Medulla oblongata (tissue), 1 donor: ENCODE data around the gene VGF.
"Not testable (repeated sequence)": the region's sequence is repeated elsewhere in the genome, so short reads cannot be mapped to it uniquely, and the experiment has no call there.

Experiments used
- DNase-seq: peaks from one replicate; pipeline ENCODE4 v3.0.0-alpha.2; 2015; ENCODE audit errors: extremely low spot score

The VGF gene

DNA sequence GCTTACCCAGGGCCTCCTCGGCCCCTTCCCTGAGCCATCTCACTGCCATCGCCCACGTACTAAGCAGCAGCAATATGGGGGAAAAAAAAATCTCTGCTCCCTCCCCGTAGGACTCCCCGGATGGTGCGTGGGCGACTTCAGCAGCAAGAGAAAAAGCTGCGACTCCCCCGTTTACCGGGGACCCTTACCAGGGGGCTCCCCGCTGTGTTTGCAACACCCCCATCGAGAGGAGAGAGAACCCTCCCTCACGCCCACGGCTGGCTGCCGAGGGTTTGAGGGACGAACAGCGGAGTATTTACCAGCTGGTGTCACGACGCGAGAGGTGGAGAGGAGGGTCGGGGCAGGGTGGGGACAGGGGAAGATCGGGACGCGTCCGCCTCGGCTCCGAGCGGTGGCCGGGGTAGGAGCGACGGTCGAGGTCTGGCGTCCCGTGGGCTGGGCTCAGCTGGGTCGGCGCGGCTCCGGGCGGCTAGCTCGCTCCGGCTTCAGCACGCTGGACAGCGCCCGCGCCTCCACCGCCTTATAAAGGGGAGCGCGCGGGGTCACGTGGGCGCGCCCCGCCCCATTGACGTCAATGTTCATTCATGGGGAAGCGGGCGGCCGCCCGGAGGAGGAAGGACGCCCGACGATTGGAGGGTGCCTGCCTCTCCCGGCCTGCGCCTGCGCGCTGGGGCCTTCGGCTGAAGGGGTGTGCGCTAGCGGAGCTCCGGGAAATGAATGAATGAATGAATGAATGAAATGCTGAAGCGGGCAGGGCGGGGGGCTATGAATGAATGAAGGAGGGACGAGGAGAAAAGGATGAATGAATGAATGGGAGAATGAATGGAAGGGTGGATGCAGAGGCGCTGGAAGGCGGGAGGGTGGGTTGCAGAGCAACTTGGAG, at the start of gene VGF:
VGF (minus strand) TSS at position 495 of the 883 bp plus-strand sequence. CDS start 726 bp downstream, outside the sequence.
- DNase-seq, result peak; percentile 91

DNA sequence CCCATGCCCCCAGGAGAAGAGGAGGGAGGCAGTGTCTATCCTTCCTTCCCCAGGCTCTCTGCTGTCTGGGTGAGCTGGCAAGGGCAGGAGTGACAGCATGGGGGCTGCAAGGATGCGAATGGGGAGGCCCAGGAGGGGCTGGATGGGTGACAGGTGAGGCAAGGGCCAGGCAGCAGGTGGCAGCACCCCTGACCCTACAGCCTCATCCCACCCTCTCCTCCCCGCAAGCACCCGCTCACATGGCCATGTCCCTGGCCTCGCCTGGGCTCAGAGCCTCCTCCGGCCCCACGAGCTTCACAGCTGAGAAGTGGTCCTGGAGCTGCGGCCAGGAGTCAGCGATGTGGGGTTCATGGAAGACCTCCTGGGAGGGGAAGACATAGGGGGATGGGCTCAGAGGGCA, 46.6 kb upstream of the VGF start:
- DNase-seq, result no peak

GRCh38 chr7:101211501-101211900, 46.1 kb upstream of the VGF start:
- no peak for DNase-seq

DNA sequence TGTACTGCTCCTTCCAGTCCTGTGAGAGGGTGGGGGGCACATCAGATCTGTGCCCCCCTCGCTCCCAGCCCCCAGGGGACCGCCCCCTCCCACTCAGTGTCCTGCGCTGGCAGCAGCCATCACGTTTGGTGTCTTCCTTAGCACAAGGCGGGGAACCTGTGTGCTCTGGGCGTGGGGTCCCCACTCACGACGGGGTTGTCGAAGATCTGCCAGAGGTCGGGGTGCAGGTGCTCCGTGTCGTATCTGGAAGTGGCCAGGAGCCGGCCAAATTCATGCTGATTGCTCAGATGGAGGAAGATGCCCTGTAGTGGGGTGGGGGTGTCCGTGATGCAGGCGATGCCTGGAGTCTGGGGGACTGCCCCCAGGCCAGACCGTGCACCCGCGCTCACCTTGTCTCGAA, 44.8 kb upstream of the VGF start:
- no peak for DNase-seq

- no peak for DNase-seq
Observed at GRCh38 chr7:101208794-101209193, 43.4 kb upstream of the VGF start.

DNA sequence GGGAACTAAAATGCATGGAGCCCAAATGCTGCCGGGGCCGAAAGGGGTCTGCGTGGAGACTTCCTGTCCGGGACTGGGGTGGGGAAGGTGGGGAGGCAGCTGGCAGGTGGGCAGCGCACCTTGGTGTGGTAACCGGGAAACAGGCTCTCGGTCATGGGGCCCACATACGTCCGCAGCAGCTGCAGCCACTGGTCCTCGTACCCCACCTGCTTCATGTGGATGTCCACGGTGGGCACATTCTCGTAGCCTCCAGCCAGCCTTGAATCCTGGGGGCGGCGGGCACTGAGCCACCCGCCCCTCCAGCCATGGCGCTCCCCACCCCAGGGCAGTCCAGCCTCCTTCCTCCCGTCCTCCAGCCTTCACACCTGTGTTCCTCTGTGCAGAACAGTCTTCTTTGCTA, 42.1 kb upstream of the VGF start:
- no peak for DNase-seq

GRCh38 chr7:101206665-101207042, 41.3 kb upstream of the VGF start:
- no peak for DNase-seq

- DNase-seq, result no peak
Observed at GRCh38 chr7:101205901-101206664, 40.7 kb upstream of the VGF start.

DNA sequence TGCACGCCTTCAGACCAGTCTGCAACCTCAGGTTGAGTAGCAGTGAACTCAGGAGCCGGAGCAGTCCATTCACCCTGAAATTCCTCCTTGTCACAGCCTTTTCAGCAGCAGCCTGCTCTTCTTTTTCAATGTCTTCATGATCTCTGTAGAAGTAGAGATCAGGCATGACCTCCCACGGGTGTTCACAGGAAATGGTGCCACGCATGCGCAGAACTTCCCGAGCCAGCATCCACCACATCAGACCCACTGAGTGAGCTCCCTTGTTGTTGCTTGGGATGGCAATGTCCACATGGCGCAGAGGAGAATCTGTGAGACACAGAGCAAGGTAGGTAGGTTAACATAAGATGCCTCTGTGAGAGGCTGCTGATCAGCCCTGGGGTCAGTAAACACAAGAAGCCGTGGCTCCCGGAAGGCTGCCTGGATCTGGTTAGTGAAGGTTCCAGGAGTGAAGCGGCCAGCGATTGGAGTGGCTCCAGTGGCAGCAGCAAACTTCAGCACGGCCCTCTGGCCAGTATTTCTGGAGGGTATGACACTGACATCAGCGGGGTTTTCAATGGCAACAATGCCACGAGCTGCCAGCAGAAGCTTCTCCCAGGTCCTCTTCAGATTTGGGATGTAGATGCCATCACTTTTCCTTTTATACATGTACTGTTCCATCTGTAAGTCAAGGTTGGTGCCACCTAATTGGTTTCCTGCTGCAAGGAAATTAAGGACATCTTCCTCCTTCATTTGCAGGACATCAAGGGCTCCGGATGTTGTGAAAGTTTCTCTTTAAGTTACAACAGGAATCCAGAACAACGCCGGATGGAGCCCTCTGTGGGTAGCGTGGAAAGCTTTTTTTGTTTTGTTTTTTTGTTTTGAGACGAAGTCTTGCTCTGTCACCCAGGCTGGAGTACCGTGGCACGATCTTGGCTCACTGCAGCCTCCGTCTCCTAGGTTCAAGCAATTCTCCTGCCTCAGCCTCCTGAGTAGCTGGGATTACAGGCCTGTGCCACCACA, 38.7 kb upstream of the VGF start:
- DNase-seq, result not testable (repeated sequence)

- no peak for DNase-seq
Observed at GRCh38 chr7:101202603-101202918, 37.2 kb upstream of the VGF start.

- no peak for DNase-seq
Observed at GRCh38 chr7:101201695-101202602, 36.6 kb upstream of the VGF start.

DNA sequence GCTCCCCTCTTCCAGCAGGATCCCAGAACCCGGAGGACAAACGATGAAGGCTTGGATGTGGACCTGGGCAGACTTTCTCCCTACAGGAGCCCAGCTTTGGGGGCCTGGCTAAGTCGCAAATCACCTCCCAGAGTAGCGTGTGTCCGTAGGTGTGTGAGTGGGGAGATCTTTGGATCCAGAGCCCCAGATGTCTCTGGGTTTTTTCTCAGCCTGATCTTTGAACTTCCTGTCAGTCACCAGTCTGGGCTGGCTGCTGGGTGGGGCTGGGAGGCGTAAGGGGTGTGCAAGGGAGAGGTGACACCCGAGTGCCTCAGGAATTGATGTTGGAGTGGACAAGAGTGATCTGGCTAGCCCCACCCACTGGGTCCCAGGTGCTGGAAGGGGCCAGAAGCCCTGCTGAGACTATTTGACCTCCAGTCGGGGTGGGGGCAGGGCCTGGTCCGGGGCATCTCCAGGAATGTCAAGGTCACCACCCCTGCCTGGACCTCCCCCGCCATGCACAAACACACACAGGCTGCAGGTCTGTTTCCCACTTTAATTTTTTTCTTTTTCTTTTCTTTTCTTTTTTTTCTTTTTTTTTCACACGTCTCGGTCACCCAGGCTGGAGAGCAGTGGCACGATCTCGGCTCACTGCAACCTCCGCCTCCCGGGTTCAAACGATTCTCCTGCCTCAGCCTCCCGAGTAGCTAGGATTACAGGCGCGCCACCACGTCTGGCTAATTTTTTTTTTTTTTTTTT, 35.7 kb upstream of the VGF start, which contains the start of gene MOGAT3:
MOGAT3 (minus strand) TSS at position 175 of the 738 bp plus-strand sequence. CDS start 182 bp downstream, outside the sequence.
- DNase-seq, result no peak

DNA sequence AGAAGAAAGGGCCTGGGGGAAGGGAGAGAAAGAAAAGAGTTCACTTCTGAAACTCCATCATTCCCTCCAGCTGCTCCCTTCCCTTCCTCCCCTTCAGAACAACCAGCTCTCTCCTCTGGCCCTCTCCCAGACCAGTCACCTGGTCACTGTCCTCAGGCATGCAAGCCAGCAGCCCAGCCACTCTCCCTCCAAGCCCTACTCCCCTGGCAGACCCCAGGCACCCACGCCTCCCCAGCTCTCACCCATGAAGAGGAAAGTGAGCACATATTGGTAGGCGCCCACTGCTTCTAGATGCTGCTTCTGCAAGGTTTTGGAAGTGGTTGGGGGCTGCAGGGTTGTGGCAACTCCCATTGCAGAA, 35.1 kb upstream of the VGF start:
- DNase-seq, result no peak

- not testable (repeated sequence) for DNase-seq
Observed at GRCh38 chr7:101199522-101199921, 34.2 kb upstream of the VGF start.

- no peak for DNase-seq
Observed at GRCh38 chr7:101198476-101198875, 33.1 kb upstream of the VGF start.

GRCh38 chr7:101197991-101198390, 32.6 kb upstream of the VGF start:
- no peak for DNase-seq

GRCh38 chr7:101195884-101196283, 30.5 kb upstream of the VGF start:
- no peak for DNase-seq

- DNase-seq, result no peak
Observed at GRCh38 chr7:101189109-101189508, 23.7 kb upstream of the VGF start.

- DNase-seq, result no peak
Observed at GRCh38 chr7:101186844-101187428, 21.6 kb upstream of the VGF start.

DNA sequence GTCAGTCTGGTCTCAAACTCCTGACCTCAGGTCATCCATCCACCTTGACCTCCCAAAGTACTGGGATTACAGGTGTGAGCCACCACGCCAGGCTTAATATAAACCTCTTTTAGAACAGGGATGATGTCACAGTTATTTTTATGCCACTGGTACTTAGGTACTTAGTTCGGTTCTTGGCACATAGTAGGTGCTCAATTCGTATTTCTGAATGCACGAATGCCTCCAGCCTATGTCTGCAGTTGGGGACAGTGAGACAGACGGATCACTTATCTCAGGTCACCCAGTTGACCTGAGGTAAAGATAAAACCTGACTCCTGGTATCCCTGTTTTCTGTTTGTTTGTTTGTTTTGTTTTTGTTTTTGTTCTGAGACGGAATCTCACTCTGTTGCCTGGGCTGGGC, 20.8 kb upstream of the VGF start:
- no peak for DNase-seq
